IMR-90 (cell line): ENCODE measurements around the gene PTPRS. TPM values are rescaled to one million over a fixed set of nuclear protein-coding genes. Genes with fewer than 3 reads are reported as not detected.

ENCODE experiments used
- ATAC-seq: fragments of 200-7000 bp; cut with Tn5 transposase; 2 replicates; pipeline ENCODE4 v1.9.1; 2020; ENCODE audit warnings: low read depth, mild to moderate bottlenecking, moderate library complexity
- BruUV-seq: library from RNA; stranded (reverse); fragments of 400-500 nt; replicated peaks from 2 replicates; lab custom pipeline; 2021; lab: Mats Ljungman, UMichigan
- CTCF ChIA-PET: fragments of 300-600 bp; formaldehyde crosslinking; extraction: SDS; loops from one replicate; lab custom pipeline; 2021; ENCODE audit warnings: antibody characterized with exemption; lab: Yijun Ruan, JAX
- POLR2A ChIA-PET: fragments of 300-600 bp; sonication (Branson Sonifier 250); formaldehyde crosslinking; loops from one replicate; lab custom pipeline; 2022; ENCODE audit warnings: antibody characterized with exemption; ENCODE audit not compliant: unreplicated experiment; lab: Charles Lee
- DNase-seq: peaks from one replicate; pipeline ENCODE4 v3.0.0; 2013
- H2AFZ ChIP-seq: replicated peaks from 2 replicates; pipeline ENCODE3; 2013; ENCODE audit warnings: low read length, mild to moderate bottlenecking; ENCODE audit not compliant: poor library complexity
- H2AK5ac ChIP-seq: 2 replicates; pipeline ENCODE4 v1.6.1; 2013; ENCODE audit warnings: low read depth, low read length, inconsistent platforms
- H2AK9ac ChIP-seq: replicated peaks from 2 replicates; pipeline ENCODE3; 2013; ENCODE audit warnings: mild to moderate bottlenecking, low read depth, low read length, moderate library complexity; ENCODE audit not compliant: poor library complexity
- H2BK120ac ChIP-seq: 2 replicates; pipeline ENCODE4 v1.6.1; 2013; ENCODE audit warnings: low read depth, low read length, inconsistent platforms
- H2BK15ac ChIP-seq: 3 replicates; pipeline ENCODE4 v1.6.1; 2013; ENCODE audit warnings: low read depth, low read length, inconsistent platforms
- H2BK20ac ChIP-seq: 2 replicates; pipeline ENCODE4 v1.6.1; 2013; ENCODE audit warnings: low read depth, mild to moderate bottlenecking, inconsistent platforms, low read length, moderate library complexity
- H2BK5ac ChIP-seq: 2 replicates; pipeline ENCODE4 v1.6.1; 2013; ENCODE audit warnings: mild to moderate bottlenecking, low read depth, low read length, inconsistent platforms; ENCODE audit not compliant: poor library complexity, severe bottlenecking
- H3K14ac ChIP-seq: replicated peaks from 2 replicates; pipeline ENCODE4 v1.6.1; 2013; ENCODE audit warnings: low read depth, low read length, inconsistent platforms
- H3K18ac ChIP-seq: 2 replicates; pipeline ENCODE4 v1.6.1; 2013; ENCODE audit warnings: low read depth, low read length, control low read depth
- H3K23ac ChIP-seq: 2 replicates; pipeline ENCODE4 v1.6.1; 2013; ENCODE audit warnings: low read depth, low read length, inconsistent platforms
- H3K27ac ChIP-seq: 2 replicates; pipeline ENCODE4 v1.5.1; 2013; ENCODE audit warnings: mild to moderate bottlenecking, control low read depth, low read length; ENCODE audit not compliant: insufficient read depth
- H3K27me3 ChIP-seq: 2 replicates; pipeline ENCODE4 v1.6.1; 2013; ENCODE audit warnings: low read length; ENCODE audit not compliant: control insufficient read depth, insufficient read depth
- H3K36me3 ChIP-seq: 2 replicates; pipeline ENCODE4 v1.6.1; 2013; ENCODE audit warnings: low read length, mixed read lengths; ENCODE audit not compliant: control insufficient read depth, insufficient read depth
- H3K4ac ChIP-seq: 2 replicates; pipeline ENCODE4 v1.6.1; 2013; ENCODE audit warnings: low read depth, low read length, inconsistent platforms
- H3K4me1 ChIP-seq: 2 replicates; pipeline ENCODE4 v1.6.1; 2013; ENCODE audit warnings: low read length, mixed read lengths; ENCODE audit not compliant: control insufficient read depth, insufficient read depth
- H3K4me2 ChIP-seq: 2 replicates; pipeline ENCODE4 v1.6.1; 2013; ENCODE audit warnings: low read depth, mild to moderate bottlenecking, control low read depth, low read length, moderate library complexity
- H3K4me3 ChIP-seq: 2 replicates; pipeline ENCODE4 v1.5.1; 2013; ENCODE audit warnings: low read depth, mild to moderate bottlenecking, control low read depth, low read length, moderate library complexity; ENCODE audit not compliant: insufficient read depth
- H3K56ac ChIP-seq: 2 replicates; pipeline ENCODE4 v1.6.1; 2013; ENCODE audit warnings: low read length, inconsistent platforms; ENCODE audit not compliant: insufficient read depth; ENCODE audit errors: extremely low read depth
- H3K79me1 ChIP-seq, 2 experiments: 2 replicates each; pipeline ENCODE4 v1.6.1; 2013; ENCODE audit warnings: low read length in 2 of 2, inconsistent platforms in 1 of 2, low read depth in 1 of 2
- H3K9ac ChIP-seq: 2 replicates; pipeline ENCODE4 v1.6.1; 2013; ENCODE audit warnings: low read depth, low read length, control low read depth
- H3K9me1 ChIP-seq: 2 replicates; pipeline ENCODE4 v1.6.1; 2013; ENCODE audit warnings: low read length, inconsistent platforms; ENCODE audit not compliant: insufficient read depth
- H3K9me3 ChIP-seq: 2 replicates; pipeline ENCODE4 v1.6.1; 2013; ENCODE audit warnings: low read length; ENCODE audit not compliant: control insufficient read depth, insufficient read depth
- H4K20me1 ChIP-seq: 2 replicates; pipeline ENCODE4 v1.6.1; 2013; ENCODE audit warnings: low read length, inconsistent platforms; ENCODE audit not compliant: insufficient read depth
- H4K5ac ChIP-seq: 2 replicates; pipeline ENCODE4 v1.6.1; 2013; ENCODE audit warnings: mild to moderate bottlenecking, low read depth, low read length, control low read depth
- H4K8ac ChIP-seq, 2 experiments: 2 replicates each; pipeline ENCODE4 v1.6.1; 2013; ENCODE audit warnings: low read depth in 2 of 2, low read length in 2 of 2, control low read depth in 1 of 2, inconsistent platforms in 1 of 2
- H4K91ac ChIP-seq: 2 replicates; pipeline ENCODE4 v1.6.1; 2013; ENCODE audit warnings: low read depth, low read length, inconsistent platforms; ENCODE audit not compliant: insufficient read depth
- RFX5 ChIP-seq: IDR thresholded peaks from 2 replicates; pipeline ENCODE4 v1.8.0; 2012; ENCODE audit warnings: low read depth, mild to moderate bottlenecking, low read length, moderate library complexity
- WGBS, 2 experiments: methylation state at CpG; one replicate each; pipeline versions ENCODE4 v1.1.5 to v1.1.7; 2013; ENCODE audit warnings: missing lambda C conversion rate in 2 of 2; ENCODE audit not compliant: insufficient read length in 1 of 2; ENCODE audit errors: extremely low coverage in 2 of 2; 5-methylcytosine and 5-hydroxymethylcytosine counted together
- dilution Hi-C: fragments of 300-500 bp; cut with HindIII; formaldehyde crosslinking; loops from one replicate; pipeline ENCODE4 v1.14.3; 2018; ENCODE audit warnings: low sequenced_read_pairs; ENCODE audit not compliant: unreplicated experiment
- in situ Hi-C: fragments of 300-500 bp; cut with MboI; formaldehyde crosslinking; loops from 3 replicates; pipeline ENCODE4 v1.14.3; 2019; ENCODE audit warnings: low sequenced_read_pairs, inconsistent platforms, mixed read lengths
- intact Hi-C: fragments of 100-400 bp; cut with micrococcal nuclease; formaldehyde crosslinking; loops from 2 replicates; pipeline ENCODE4 v1.10.0; 2022
- polyA plus RNA-seq, 3 experiments: library from polyadenylated mRNA; depleted of rRNA; stranded (reverse); fragments of >200 nt; gene quantifications; 2 replicates each; pipeline ENCODE4 v1.2.3, GENCODE V29; 2012; ENCODE audit warnings: low replicate concordance in 1 of 3
- total RNA-seq: library from RNA; depleted of rRNA; stranded (reverse); fragments of >200 nt; gene quantifications from 2 replicates; pipeline ENCODE4 v1.2.3, GENCODE V29; 2012

PTPRS gene
- total and polyA plus RNA-seq, 2 of the 4 experiments (the other 2 are of a cell fraction): 40.1 to 51.9 TPM

DNA sequence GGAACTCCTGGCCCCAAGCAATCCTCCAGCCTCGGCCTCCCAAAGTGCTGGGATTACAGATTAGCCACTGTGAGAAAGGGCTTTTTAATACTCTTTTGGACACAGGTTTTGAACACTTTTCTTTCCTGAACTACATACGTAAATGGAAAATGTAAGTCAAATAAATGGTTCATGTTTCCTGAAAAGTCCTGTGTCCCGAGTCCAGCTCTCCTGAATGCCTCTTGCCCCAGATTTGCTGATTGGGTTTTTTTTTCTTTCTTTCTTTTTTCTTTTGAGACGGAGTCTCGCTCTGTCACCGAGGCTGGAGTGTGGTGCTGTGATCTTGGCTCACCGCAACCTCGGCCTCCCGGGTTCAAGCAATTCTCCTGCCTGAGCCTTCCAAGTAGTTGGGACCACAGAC lies 24.5 kb downstream of the PTPRS start:
- Histone ChIP-seq H2BK20ac (no peak overlapping the region), H3K56ac (no peak overlapping the region), H3K36me3 (no peaks in the 10 kb centered on the region), H3K14ac (no peak overlapping the region), H2BK120ac (no peak overlapping the region), H3K23ac (no peak overlapping the region), H3K18ac (no peak overlapping the region), H3K4me2 (no peak overlapping the region), H3K27ac (no peak overlapping the region), H4K8ac (no peak overlapping the region), H3K27me3 (no peaks in the 10 kb centered on the region), H4K91ac (no peak overlapping the region), H3K4me3 (no peak overlapping the region), H2AK5ac (no peak overlapping the region), H3K79me1 (peaks cover 0 to 6% of the 10 kb centered on the region in 2 experiments; a peak in 2 of 4 replicates), H2BK15ac (no peak overlapping the region), H3K4ac (no peak overlapping the region), H4K5ac (no peak overlapping the region), H3K4me1 (peaks cover 3% of the 10 kb centered on the region; the same call in 1 of the 2 replicates), H2BK5ac (no peak overlapping the region), H3K9me3 (no peaks in the 10 kb centered on the region), H3K9ac (no peak overlapping the region), H2AK9ac (no peak overlapping the region), H2AFZ (no peak overlapping the region), H4K20me1 (peaks cover 31% of the 10 kb centered on the region), H3K9me1 (peaks cover 7% of the 10 kb centered on the region; the same call in 1 of the 2 replicates)
- dilution Hi-C loops (no loop called here), intact Hi-C loops (no loop called here), in situ Hi-C loops (no loop called here)
- no TSS peak for BruUV-seq
- ChIA-PET CTCF (no interaction called here), POLR2A (no interaction called here)
- TF ChIP-seq RFX5: no peak
- DNase-seq: no peak
- no peak for ATAC-seq
- WGBS, 2 experiments: 95% methylated on average over 4 of the region's 9 CpGs; no CpG with 5 or more reads in 1 of the 2 experiments
